Prostate gland (tissue), 2 donors: ENCODE results near the gene ADRM1.

Source experiments
- CTCF ChIP-seq, 4 experiments: fragments of 200-600 bp in 2 of 4; fragments of 450-650 bp in 2 of 4; sonication (generic) in 2 of 4; IDR thresholded peaks; 1 replicate in 3 of 4; 2 replicates in 1 of 4; pipeline ENCODE4 v1.5.1; 2016 to 2019; ENCODE audit warnings: antibody characterized with exemption in 4 of 4, mild to moderate bottlenecking in 2 of 4, moderate library complexity in 2 of 4
- POLR2A ChIP-seq: fragments of 450-650 bp; IDR thresholded peaks from one replicate; pipeline ENCODE4 v1.6.1; 2016; ENCODE audit warnings: antibody characterized with exemption, mild to moderate bottlenecking

GRCh38 chr20:62347445-62347844, 44.6 kb downstream of the ADRM1 start:
- TF ChIP-seq CTCF (IDR thresholded peaks at IDR 0.05) (no peak), POLR2A (no peak)
